Measurements from ENCODE around the gene ERCC5.

Gene ERCC5

DNA sequence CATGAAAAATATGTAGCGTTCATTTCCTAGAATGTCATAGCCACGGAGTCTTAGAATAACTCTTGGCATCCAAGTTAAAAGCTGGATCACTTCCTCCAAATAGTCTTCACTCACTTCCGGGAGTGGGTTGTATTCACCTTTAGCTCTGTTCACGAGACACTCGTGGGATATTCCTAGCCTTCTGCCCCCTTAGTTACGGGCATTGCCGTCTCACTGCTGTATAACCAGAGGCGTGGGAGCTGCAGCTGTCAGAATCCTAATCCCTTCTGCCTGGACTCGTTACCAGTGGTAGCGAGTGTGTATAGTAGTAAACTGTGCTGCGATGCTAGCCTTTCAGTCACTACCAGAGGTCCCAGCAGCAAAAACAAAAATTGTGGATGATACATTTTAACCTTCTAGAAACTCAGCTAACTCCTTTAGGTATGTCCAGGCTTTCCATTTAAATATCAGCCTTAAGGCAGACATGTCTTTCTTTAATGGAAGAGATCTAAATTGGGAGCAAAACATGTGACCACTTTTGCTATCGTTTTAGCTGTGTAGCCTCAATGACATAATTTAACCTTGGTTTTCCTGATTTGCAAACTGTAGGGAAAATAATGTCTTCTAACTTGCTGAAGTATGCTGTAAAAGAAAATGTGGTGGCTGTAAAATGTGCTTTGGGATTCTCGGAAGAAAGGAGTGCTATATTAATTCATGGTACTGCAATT is 34.1 kb downstream of the ERCC5 start:
- H3K27ac Mint-ChIP-seq, result no peak overlapping the region
- H3K36me3 Mint-ChIP-seq (ENCODE audit: low read depth), result peaks cover 29% of the 10 kb centered on the region
- peaks cover 13% of the 10 kb centered on the region for H3K4me1 Mint-ChIP-seq
- TF ChIP-seq, protein P1, sequence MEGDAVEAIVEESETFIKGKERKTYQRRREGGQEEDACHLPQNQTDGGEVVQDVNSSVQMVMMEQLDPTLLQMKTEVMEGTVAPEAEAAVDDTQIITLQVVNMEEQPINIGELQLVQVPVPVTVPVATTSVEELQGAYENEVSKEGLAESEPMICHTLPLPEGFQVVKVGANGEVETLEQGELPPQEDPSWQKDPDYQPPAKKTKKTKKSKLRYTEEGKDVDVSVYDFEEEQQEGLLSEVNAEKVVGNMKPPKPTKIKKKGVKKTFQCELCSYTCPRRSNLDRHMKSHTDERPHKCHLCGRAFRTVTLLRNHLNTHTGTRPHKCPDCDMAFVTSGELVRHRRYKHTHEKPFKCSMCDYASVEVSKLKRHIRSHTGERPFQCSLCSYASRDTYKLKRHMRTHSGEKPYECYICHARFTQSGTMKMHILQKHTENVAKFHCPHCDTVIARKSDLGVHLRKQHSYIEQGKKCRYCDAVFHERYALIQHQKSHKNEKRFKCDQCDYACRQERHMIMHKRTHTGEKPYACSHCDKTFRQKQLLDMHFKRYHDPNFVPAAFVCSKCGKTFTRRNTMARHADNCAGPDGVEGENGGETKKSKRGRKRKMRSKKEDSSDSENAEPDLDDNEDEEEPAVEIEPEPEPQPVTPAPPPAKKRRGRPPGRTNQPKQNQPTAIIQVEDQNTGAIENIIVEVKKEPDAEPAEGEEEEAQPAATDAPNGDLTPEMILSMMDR (IDR thresholded peaks at IDR 0.05; ENCODE audit: unreplicated experiment in 3 of 3), result no peak
- H3K27me3 Mint-ChIP-seq (ENCODE audit: low read depth), result no peaks in the 10 kb centered on the region
- no peaks in the 10 kb centered on the region for H3K9me3 Mint-ChIP-seq
- no peak overlapping the region for H3K4me3 Mint-ChIP-seq

DNA sequence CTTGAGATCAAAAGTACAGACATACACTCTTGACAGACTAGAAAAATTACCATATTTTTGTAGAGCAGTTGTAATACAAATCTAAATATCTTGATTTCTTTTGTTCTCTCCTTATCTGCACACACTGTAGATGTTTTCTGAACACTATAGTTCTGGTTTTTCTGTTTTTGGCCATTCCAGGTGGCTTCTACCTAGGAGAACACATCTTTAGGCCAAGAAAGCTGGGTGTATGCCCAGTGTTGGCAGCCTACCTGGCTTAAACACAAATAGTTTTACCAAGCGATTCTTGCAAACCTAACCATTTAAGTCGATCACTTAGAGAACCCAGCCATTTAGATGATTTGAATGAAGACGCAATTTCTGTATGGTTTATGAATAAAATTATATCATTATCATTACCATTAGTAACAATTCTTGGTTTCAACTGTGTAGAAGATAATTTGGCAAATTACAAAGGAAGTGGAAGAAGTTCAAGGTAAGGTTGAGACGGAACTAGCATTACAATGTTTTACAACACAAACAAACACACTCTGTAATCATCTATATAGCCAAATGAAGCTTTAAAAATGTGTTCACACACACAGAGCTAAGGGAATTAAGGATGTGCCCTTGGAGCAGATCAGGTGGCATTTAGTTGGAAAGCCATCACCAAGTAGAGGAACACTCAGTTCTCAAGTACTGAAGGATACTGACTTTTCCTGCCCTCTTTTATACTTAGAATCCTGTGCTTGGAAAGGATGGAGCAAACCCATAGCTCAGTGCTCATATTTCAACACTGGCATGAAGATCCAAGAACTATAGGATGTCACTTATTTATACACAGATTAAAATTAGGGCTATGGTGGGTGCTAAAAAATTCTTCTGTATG is 36.2 kb downstream of the ERCC5 start:
- H3K27ac Mint-ChIP-seq, result no peak overlapping the region
- H3K4me1 Mint-ChIP-seq, result peaks cover 13% of the 10 kb centered on the region
- TF ChIP-seq, protein P1 (IDR thresholded peaks at IDR 0.05; ENCODE audit: unreplicated experiment in 3 of 3), result no peak
- no peaks in the 10 kb centered on the region for H3K9me3 Mint-ChIP-seq
- no peak overlapping the region for H3K4me3 Mint-ChIP-seq
- H3K27me3 Mint-ChIP-seq (ENCODE audit: low read depth), result no peaks in the 10 kb centered on the region
- H3K36me3 Mint-ChIP-seq (ENCODE audit: low read depth), result peaks cover 9% of the 10 kb centered on the region

- Mint-ChIP-seq H3K9me3 (no peaks in the 10 kb centered on the region), H3K36me3 (ENCODE audit: low read depth) (no peaks in the 10 kb centered on the region), H3K27me3 (ENCODE audit: low read depth) (no peaks in the 10 kb centered on the region), H3K27ac (no peak overlapping the region), H3K4me3 (no peak overlapping the region), H3K4me1 (no peaks in the 10 kb centered on the region)
- TF ChIP-seq, protein P1 (IDR thresholded peaks at IDR 0.05; ENCODE audit: unreplicated experiment in 3 of 3), result no peak
These were observed 46.7 kb downstream of the ERCC5 start for GRCh38 chr13:102892503-102892902.

DNA sequence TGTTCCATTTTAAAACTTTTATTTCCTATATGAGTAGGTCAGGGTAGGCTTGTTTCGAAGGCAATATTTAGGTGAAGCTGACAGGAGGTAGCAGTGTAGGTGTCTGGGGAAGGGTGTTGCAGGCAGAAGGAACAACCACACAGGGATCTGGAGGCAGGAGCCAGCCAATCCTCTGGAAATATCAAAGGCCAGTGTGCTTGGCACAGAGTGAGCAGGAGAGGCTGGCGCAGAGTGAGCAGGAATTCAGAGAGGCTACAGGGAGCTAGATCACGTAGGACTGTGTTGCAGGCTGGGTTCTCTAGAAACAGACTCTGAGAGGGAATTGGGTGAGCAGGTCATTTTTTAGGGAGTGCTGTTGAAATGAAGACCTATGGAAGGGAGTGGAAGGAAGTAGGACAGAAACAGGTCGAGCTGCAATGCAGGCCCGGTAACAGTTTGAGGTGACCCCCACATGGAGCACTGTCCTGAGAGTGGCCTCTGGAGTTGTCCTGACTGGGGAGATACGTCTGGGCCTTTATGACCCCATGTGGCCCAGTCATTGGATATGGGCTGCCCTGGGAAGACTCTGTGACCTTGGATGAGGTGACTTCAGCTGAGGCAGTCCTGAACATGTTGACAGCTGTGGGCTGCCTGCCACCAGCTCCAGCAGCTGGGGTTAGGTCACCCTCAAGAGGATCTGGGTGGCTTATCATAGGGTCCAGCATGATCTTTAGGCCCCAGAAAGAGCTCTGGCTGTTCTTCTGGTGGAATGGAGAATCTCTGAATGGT is 51.7 kb downstream of the ERCC5 start:
- Mint-ChIP-seq H3K27me3 (ENCODE audit: low read depth) (peaks cover under 1% of the 10 kb centered on the region), H3K36me3 (ENCODE audit: low read depth) (no peaks in the 10 kb centered on the region), H3K27ac (no peak overlapping the region), H3K4me3 (no peak overlapping the region), H3K4me1 (no peaks in the 10 kb centered on the region), H3K9me3 (no peaks in the 10 kb centered on the region)
- TF ChIP-seq, protein P1 (IDR thresholded peaks at IDR 0.05; ENCODE audit: unreplicated experiment in 3 of 3), result no peak

- Mint-ChIP-seq H3K4me3 (no peak overlapping the region), H3K9me3 (no peaks in the 10 kb centered on the region), H3K36me3 (ENCODE audit: low read depth) (no peaks in the 10 kb centered on the region), H3K4me1 (no peaks in the 10 kb centered on the region), H3K27me3 (ENCODE audit: low read depth) (peaks cover 15% of the 10 kb centered on the region), H3K27ac (no peak overlapping the region)
- TF ChIP-seq, protein P1 (IDR thresholded peaks at IDR 0.05; ENCODE audit: unreplicated experiment in 3 of 3), result no peak
These were observed 54.4 kb downstream of the ERCC5 start for GRCh38 chr13:102900193-102900608.

Measured in nephron (organoid).